Measurements from ENCODE around the gene DHX30.
"Not testable (repeated sequence)": the region's sequence is repeated elsewhere in the genome, so short reads cannot be mapped to it uniquely, and the experiment has no call there.

Gene DHX30, protein sequence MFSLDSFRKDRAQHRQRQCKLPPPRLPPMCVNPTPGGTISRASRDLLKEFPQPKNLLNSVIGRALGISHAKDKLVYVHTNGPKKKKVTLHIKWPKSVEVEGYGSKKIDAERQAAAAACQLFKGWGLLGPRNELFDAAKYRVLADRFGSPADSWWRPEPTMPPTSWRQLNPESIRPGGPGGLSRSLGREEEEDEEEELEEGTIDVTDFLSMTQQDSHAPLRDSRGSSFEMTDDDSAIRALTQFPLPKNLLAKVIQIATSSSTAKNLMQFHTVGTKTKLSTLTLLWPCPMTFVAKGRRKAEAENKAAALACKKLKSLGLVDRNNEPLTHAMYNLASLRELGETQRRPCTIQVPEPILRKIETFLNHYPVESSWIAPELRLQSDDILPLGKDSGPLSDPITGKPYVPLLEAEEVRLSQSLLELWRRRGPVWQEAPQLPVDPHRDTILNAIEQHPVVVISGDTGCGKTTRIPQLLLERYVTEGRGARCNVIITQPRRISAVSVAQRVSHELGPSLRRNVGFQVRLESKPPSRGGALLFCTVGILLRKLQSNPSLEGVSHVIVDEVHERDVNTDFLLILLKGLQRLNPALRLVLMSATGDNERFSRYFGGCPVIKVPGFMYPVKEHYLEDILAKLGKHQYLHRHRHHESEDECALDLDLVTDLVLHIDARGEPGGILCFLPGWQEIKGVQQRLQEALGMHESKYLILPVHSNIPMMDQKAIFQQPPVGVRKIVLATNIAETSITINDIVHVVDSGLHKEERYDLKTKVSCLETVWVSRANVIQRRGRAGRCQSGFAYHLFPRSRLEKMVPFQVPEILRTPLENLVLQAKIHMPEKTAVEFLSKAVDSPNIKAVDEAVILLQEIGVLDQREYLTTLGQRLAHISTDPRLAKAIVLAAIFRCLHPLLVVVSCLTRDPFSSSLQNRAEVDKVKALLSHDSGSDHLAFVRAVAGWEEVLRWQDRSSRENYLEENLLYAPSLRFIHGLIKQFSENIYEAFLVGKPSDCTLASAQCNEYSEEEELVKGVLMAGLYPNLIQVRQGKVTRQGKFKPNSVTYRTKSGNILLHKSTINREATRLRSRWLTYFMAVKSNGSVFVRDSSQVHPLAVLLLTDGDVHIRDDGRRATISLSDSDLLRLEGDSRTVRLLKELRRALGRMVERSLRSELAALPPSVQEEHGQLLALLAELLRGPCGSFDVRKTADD

DNA sequence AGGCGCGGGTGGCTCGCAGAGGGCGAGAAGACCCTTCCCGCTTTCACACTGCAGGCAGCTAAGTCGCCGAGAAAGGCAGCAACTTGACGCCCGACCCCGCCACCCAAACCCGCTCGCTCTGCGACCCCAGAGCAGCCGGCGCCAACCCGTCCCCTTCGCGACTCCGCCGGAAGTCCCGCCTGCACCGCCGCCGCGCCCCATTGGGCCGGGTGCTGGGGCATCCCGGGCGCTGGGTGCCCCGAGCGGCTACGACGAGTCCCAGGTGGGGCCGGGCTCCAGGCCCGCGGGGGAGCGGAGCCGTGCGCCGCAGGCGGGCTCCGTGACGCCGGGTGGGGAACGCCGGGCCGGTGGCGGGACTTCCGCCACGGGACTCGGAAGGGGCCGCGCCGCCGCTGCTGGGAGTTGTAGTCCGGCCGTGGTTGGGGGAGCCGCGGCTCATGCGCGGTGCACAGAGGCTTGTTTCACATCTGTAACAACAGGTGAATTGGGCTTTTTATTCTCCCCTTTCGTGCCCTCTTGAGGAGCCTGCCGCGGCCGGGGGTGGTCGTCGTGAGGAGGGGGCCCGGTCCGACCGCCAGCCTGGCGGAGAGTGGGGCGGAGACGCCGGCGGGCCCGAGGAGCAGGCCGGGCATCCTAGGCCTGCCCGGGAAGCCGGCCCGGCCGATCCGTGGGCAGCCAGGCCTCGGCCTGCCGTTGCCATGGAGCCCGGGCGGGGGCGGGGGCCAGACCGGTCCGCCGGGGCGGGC, at the start of gene DHX30:
TSS of gene DHX30 (plus strand) at position 405 of the 746 bp plus-strand sequence. CDS start 7,546 bp downstream, outside the sequence.
- peak; percentile 29 for DNase-seq

DNA sequence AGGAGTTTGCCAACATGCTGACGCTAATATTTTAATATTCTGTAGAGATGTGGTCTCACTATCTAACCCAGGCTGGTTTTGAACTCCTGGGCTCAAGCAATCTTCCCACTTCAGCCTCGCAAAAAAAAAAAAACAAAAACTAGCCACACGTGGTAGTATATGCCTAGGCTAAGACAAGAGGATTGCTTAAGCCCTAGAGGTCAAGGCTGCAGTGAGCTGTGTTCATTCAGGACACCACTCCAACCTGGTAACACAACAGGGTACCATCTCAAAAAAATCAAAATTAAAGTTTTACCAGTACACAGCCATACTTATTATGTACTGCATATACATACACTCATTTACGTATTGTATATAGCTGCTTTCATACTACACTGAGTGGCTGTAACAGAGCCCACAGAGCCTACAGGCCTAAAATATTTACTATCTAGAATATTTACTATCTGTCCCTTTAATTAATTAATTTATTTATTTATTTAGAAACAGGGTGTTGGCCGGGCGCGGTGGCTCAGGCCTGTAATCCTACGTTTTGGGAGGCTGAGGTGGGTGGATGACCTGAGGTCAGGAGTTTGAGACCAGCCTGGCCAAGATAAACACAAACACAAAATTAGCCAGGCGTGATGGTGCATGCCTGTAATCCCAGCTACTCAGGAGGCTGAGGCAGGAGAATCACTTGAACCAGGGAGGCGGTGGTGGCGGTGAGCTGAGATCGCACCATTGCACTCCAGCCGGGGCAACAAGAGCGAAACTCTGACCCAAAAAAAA, 44.5 kb upstream of the DHX30 start:
- DNase-seq = no peak

DNA sequence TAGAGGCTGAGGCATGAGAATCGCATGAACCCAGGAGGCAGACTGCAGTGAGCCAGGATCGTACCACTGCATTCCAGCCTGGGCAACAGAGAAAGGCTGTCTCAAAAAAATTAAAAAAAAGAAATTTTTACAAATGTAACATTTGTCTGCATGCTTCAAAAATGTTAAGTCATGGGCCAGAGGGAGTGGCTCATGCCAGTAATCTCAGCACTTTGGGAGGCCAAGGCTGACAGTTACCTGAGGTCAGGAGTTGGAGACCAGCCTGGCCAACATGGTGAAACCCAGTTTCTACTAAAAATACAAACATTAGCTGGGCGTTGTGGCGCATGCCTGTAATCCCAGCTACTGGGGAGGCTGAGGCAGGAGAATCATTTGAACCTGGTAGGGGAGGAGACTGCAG, 42.7 kb upstream of the DHX30 start:
- DNase-seq = not testable (repeated sequence)

DNA sequence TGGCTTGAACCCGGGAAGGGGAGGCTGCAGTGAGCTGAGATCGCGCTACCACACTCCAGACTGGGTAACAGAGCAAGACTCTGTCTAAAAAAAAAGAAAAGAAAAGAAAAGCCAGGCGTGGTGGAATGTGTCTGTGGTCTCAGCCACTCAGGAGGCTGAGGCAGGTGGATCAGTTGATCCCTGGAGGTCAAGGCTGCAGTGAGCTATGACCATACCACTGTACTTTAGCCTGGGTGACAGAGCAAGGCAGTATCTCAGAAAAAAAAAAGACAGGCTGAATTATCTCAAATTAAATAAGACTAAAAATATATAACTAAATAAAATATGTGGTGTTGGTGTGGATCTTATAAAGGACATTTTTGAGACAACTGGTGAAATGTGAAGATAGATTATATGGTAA, 41.9 kb upstream of the DHX30 start:
- DNase-seq = no peak

DNA sequence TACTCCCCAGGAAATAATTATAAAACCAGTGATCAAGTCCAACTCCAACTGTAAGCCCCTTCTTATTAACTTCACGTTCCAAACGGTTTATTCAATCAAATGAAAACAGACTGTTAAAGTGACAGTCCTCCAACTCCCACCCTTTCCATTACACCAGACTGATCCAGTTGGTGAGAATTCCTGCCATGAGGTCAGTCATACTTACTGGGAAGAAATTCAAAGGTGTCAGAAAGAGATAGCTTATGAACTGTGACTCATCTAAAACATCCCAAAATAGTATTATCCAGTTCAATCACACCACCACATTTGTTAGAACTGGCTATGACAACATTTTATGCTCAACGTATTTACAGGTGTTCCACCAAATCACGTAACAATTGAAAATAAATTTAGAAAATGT, 40.7 kb upstream of the DHX30 start:
- no peak for DNase-seq

DNA sequence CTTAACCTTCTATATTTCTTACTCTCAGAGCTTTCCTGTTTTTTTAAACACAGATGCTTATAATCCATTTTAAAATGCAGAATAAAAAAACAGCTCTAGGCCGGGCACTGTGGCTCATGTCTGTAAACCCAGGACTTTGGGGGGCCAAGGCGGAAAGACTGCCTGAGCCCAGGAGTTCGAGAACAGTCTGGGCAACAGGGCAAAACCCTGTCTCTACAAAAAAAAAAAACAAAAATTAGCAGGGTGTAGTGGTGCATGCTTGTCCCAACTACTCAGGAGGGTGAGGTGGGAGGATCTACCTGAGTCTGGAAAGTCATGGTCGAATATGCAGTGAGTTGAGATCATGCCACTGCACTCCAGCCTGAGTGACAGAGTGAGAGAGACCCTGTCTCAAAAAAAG, 36.8 kb upstream of the DHX30 start:
- no peak for DNase-seq

DNA sequence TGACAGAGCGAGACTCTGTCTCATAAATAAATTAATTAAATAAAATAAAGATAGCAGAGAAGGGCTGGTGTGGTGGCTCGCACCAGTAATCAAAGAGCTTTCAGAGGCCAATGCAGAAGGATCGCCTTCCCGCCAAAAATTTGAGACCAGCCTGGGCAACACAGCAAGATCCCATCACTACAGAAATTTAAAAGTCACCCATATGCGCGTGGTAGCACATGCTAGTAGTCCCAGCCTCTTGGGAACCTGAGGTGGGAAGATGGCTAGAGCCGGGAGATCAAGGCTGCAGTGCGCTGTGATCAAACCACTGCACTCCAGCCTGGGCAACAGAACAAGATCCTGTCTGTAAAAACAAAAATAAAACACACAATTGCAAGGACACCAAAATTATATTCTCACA, 30.9 kb upstream of the DHX30 start:
- DNase-seq = no peak

DNA sequence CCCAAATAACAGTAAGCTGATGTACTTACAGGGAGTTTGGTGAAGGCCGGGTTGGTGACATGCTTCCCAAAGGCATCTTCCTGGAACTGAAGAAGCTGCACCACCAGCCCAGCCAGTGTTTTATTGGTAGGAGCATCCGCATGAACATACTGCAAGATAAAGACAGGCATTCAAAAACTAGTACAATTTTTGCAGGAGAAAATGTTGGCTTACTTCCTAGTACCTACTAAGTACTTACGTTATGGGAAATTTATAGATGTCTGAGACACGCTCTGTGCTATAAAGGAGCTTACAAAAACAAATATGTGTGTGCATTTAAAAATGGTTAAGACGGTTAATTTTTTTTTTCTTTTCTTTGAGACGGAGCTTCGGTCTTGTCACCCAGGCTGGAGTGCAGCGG, 30.1 kb upstream of the DHX30 start:
- no peak for DNase-seq

DNA sequence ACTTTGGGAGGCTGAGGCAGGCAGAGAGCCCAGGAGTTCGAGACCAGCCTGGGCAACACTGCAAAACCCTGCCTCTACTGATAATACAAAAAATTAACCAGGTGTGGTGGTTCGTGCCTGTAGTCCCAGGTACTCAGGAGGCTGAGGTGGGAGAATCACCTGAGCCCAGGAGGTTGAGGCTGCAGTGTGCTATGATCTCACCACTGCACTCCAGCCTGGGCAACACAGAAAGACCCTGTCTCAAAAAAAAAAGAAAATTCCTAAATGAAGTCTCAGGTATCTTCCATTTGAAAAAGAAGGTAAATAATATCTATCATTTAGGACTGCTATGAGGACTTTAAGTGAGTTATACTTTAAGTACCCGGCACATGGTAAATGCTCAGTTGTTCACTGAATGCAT, 24.2 kb upstream of the DHX30 start:
- DNase-seq = no peak

DNA sequence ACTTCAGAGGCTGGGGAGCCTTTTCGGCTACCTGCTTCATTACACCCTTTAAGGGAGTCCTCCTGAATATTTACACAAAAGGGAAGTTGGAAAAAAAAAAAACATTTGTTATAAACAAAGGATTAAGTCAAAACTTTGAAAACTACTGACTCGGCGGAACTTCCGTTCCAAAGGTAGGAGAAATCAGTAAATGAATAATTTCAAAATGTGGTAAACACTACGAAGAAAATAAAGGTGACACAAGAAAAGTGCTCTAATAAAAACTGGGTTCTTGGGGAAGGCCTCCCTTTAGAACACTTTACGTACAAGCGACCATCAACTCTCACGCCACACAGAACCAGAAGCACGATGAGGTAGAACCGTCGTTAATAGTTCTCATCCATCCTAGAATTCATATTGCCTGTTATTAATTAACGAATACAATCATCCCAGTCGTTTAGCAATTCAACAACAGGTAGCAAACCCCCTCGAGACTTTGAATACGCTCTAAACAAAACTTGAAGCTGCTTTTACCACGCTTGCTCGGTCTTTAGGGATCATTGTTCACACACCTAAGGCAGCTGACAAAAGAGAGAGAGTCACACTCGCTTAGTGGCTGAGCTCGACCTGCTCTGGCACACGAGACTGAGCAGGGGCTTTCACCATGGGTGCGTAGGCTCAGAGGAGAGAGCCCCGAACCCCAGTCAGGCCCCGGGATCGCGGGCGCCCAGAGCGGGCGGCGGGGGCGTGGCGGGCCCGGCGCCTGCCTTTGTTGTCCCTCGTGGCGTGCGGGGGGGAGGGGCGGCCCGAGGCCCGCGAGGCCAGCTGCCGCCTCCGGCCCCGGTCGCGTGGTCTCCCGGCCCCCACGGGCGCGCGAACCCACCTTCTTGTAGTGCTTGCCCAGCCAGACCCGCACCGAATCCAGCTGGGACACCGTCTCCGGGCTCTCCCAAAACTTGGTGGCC, 21.9 kb upstream of the DHX30 start:
- peak; percentile 16 for DNase-seq

DNA sequence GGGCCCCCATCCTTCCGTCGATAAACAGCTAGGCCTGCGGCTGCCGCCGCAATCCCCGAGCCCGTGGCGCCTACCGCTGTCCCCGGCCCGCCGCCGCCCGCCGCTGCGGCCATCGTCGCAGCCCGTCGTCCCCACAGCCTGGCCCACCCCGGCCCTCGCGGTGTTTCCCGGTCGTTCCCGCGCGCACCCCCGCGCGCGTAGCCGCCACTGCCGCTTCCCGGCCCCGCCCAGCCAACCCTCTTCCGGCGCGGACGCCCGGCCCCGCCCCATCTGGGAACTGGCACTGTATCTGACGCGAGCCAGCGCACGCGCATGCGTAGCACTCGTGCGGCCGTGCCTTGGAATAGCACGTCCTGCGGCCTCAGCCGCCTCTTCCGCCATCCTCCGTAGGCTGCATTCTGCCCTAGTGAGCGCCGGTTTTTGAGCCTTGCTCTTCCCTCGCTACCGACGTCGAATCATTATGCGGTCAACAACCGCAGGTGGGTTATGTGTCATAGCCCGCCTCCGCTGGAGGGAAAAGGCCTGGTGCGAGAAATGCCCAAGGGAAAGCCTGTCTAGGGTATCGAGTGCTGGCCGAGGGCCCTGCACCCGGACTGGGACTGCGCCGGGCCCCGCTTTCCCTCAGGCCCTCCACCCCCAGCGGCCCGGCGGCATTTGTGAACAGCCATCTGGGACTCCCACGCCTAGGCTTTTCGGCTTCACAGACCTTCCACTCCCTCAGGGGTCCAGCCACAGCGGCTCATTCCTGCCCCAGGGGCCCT, 21.1 kb upstream of the DHX30 start, which contains the start of gene SMARCC1:
TSS of gene SMARCC1 (minus strand) at position 209 of the 761 bp plus-strand sequence. CDS start at position 113, 96 bp downstream.
- peak; percentile 77 for DNase-seq

DNA sequence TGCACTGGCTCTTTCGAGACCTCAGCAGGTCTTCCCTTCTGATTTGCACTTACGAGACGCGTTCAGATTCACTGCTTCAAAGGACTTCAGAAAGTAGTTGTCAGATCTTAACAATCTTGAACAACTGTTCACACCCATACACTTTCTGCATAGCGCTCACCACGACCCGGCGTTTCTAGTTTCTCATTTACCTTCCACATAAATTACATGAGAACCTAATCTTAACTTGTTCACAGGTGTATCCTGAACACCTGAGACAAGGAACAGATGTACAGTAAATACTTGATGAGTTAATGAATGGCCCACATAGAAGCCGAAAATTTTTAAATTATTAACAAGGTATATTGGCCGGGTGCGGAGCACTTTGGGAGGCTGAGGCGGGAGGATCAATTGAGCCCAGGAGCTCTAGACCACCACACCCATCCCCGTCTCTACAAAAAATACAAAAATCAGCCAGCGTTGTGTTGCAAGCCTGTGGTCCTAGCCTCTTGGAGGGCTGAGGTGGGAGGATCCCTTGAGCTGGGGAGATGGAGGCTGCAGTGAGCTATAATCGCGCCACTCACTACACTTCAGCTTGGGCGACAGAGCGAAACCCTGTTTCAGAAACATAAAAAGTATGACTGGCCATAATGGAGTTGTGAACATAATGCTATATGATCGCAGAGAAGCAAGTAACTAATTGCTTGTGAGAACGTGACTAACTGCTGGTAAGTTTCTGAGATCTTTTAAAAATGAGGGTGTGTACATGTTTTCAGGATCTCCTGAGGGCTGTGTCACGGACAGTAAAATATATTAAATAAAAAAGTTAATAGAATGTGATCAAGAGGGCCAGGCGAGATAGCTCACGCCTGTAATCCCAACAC, 20.3 kb upstream of the DHX30 start:
- DNase-seq = no peak

DNA sequence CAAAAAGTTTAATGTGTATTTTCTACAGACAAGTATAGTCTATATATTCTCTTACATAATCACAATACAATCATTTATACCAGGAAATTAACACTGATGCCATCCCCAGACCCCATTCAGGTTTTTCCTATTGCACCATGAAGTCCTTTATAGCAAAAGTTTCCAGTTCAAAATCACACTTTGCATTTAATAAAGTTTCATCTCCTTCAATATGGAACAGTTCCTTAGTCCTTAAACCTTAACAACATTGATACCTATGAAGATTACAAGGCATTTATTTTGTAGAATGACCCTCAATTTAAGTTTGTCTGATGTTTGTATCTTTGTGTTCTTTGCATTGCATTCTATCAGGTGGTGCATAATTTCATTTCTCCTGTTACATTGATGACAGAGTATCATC, 19.3 kb upstream of the DHX30 start:
- no peak for DNase-seq

DNA sequence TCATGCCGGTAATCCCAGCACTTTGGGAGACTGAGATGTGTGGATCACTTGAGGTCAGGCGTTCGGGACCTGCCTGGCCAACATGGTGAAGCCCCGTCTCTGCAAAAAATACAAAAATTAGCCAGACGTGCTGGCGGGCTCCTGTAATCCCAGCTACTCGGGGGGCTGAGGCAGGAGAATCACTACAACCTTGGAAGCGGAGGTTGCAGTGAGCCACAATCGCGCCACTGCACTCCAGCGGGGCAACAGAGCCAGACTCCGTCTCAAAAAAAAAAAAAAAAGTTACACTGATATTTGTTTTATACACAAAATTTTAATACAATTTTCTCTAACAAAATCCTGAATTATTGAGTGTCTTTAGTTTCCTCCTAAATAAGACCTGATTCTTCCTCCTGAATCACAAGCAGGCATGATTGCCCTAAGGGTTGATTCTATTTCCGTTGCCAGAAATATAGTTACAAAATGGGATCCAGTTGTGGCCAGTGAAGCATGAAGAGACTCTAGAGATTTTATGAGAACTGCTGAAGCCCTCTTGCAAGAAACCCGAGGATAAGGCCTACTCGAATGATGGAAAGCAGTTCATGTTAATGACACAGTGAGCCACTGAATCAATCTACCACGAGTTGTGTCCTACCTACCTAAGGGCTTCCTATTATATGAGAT, 11.6 kb upstream of the DHX30 start:
- no peak for DNase-seq

DNA sequence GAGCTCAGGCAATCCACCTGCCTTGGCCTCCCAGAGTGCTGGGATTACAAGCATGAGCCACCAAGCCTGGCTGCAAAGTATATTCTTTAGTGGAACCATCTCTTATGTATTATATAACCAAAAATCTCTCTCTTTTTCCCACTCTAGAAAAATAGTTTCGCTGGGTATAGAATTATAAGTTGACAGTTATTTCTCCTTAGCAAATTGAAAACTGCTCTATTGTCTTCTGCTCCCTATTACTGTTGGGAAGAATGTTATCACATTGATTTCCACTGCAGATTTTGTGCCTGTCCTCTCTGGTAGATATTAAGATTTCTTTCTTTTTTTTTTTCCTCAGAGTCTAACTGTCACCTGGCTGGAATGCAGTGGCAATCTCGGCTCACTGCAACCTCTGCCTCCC, 10.2 kb upstream of the DHX30 start:
- no peak for DNase-seq

DNA sequence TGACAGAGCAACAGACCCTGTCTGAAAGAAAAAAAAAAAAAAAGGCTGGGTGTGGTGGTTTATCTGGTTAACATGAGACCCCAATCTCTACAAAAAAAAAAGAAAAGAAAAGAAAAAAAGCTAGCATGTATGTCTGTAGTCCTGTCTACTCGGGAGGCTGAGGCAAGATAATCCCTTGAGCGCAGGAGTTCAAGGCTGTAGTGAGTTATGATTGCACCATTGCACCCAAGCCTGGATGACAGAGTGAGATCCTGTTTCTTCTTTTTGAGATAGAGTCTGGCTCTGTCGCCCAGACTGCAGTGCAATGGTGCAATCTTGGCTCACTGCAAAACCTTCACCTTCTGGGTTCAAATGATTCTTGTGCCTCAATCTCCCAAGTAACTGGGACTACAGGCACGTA, 8.4 kb upstream of the DHX30 start:
- no peak for DNase-seq

DNA sequence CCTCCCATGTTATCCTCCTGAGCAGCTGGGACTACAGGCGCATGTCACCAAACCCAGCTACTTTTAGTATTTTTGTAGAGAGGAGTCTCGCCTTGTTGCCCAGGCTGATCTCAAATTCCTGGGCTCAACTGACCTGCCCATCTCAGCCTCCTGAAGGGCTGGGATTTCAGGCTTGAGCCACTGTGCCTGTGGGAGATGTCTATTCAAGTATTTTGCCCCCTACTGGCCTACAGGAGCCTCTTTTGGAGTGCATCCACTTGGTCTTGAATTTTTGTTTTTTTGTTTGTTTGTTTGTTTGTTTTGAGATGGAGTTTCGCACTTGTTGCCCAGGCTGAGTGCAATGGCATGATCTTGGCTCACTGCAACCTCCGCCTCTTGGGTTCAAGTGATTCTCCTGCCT, 3.2 kb upstream of the DHX30 start:
- no peak for DNase-seq

DNA sequence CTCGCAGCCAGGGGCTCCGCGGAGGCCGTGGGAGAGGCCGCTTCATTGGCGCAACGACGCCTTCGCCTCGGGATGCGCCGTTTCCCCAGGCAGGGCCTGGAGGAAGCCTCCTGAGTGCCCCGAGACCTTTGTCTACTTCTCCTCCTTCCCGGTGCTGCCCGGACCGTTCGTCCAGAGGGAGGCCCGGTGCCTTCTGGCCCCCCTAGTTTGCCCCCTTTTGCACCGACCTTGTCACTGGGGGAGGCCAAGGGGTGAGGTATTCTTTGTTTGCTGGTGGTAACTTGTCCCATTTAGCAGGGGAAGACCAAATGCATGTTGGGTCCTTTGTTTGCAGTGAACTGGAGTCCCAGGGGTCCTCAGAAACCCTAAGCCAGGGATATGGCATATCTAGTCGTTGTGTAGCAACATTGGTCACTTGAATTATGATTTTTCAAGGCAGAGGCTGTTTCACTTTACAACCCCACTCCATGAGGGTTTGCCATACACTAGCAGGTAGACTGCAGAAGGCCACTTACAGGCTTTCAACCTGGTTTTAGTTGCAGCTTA, 615 bp downstream of the DHX30 start:
- peak; percentile 29 for DNase-seq

Measured in NCI-H748 treated with DMSO at 0.1 percent for 48 hours (cell line).